Erythroblast (primary cell): ENCODE results near the gene PRRT3.

Experiments
- GATA1 ChIP-seq: IDR thresholded peaks from 2 replicates; pipeline ENCODE4 v1.6.1; 2011; ENCODE audit warnings: low read depth, mild to moderate bottlenecking, control low read depth, low read length, moderate library complexity
- POLR2A ChIP-seq: IDR thresholded peaks from 2 replicates; pipeline ENCODE4 v1.6.1; 2011; ENCODE audit warnings: mild to moderate bottlenecking, low read length

- no peak for TF ChIP-seq POLR2A
- no peak for TF ChIP-seq GATA1
Observed at GRCh38 chr3:9965200-9965875, 13.1 kb upstream of the PRRT3 start.
